Trophoblast cell (in vitro differentiated cells and primary cell): ENCODE measurements around the gene JMJD4.
A peak's percentile ranks its signal among the peaks of the same experiment; 100 is the strongest.

Experiments used
- DNase-seq, 2 donors: peaks; one replicate each; pipeline ENCODE4 v3.0.0-alpha.2; 2016
- H2AFZ ChIP-seq: 2 replicates; pipeline ENCODE4 v1.6.1; 2013; ENCODE audit warnings: low read length, moderate library complexity, mild to moderate bottlenecking; ENCODE audit not compliant: insufficient read depth, poor library complexity
- H2AK5ac ChIP-seq: 2 replicates; pipeline ENCODE4 v1.6.1; 2013; ENCODE audit warnings: mild to moderate bottlenecking, low read length
- H2BK120ac ChIP-seq: 2 replicates; pipeline ENCODE4 v1.6.1; 2013; ENCODE audit warnings: low read length, mild to moderate bottlenecking, moderate library complexity; ENCODE audit not compliant: insufficient read depth, poor library complexity
- H2BK12ac ChIP-seq: 2 replicates; pipeline ENCODE4 v1.6.1; 2013; ENCODE audit warnings: mild to moderate bottlenecking, low read length, moderate library complexity
- H2BK5ac ChIP-seq: 2 replicates; pipeline ENCODE4 v1.6.1; 2013; ENCODE audit warnings: low read length, low read depth, moderate library complexity, mild to moderate bottlenecking; ENCODE audit not compliant: poor library complexity
- H3K14ac ChIP-seq: 2 replicates; pipeline ENCODE4 v1.6.1; 2013; ENCODE audit warnings: mild to moderate bottlenecking, low read length
- H3K18ac ChIP-seq: 2 replicates; pipeline ENCODE4 v1.6.1; 2013; ENCODE audit warnings: mild to moderate bottlenecking, low read length
- H3K23ac ChIP-seq: 2 replicates; pipeline ENCODE4 v1.6.1; 2013; ENCODE audit warnings: low read length
- H3K27ac ChIP-seq: 2 replicates; pipeline ENCODE4 v1.5.1; 2013; ENCODE audit warnings: low read depth, mild to moderate bottlenecking, inconsistent platforms, low read length, moderate library complexity
- H3K27me3 ChIP-seq: 2 replicates; pipeline ENCODE4 v1.6.1; 2013; ENCODE audit warnings: inconsistent platforms, mild to moderate bottlenecking, low read length, moderate library complexity; ENCODE audit not compliant: insufficient read depth
- H3K36me3 ChIP-seq, 2 experiments: 1 replicate in 1 of 2; 2 replicates in 1 of 2; pipeline ENCODE4 v1.6.1; 2013; ENCODE audit warnings: low read length in 2 of 2, mild to moderate bottlenecking in 2 of 2, moderate library complexity in 1 of 2; ENCODE audit not compliant: insufficient read depth in 2 of 2, control insufficient read depth in 1 of 2
- H3K4ac ChIP-seq: 2 replicates; pipeline ENCODE4 v1.6.1; 2013; ENCODE audit warnings: low read depth, mild to moderate bottlenecking, low read length, moderate library complexity
- H3K4me1 ChIP-seq, 2 experiments: 1 replicate in 1 of 2; 2 replicates in 1 of 2; pipeline ENCODE4 v1.6.1; 2013; ENCODE audit warnings: low read length in 2 of 2, mild to moderate bottlenecking in 2 of 2, moderate library complexity in 1 of 2; ENCODE audit not compliant: insufficient read depth in 2 of 2, control insufficient read depth in 1 of 2
- H3K4me2 ChIP-seq: 2 replicates; pipeline ENCODE4 v1.6.1; 2013; ENCODE audit warnings: inconsistent platforms, mild to moderate bottlenecking, low read length, moderate library complexity
- H3K4me3 ChIP-seq: 2 replicates; pipeline ENCODE4 v1.5.1; 2013; ENCODE audit warnings: mild to moderate bottlenecking, low read depth, low read length, inconsistent platforms
- H3K79me1 ChIP-seq: one replicate; pipeline ENCODE4 v1.6.1; 2013; ENCODE audit warnings: low read length
- H3K79me2 ChIP-seq: 2 replicates; pipeline ENCODE4 v1.6.1; 2013; ENCODE audit warnings: low read length, mild to moderate bottlenecking; ENCODE audit not compliant: control insufficient read depth, insufficient read depth, poor library complexity
- H3K9ac ChIP-seq: 2 replicates; pipeline ENCODE4 v1.6.1; 2013; ENCODE audit warnings: mild to moderate bottlenecking, low read length
- H3K9me3 ChIP-seq: 2 replicates; pipeline ENCODE4 v1.6.1; 2013; ENCODE audit warnings: low read depth, mild to moderate bottlenecking, control low read depth, inconsistent platforms, low read length; ENCODE audit not compliant: insufficient read depth
- H4K12ac ChIP-seq: 2 replicates; pipeline ENCODE4 v1.6.1; 2013; ENCODE audit warnings: low read depth, mild to moderate bottlenecking, low read length, moderate library complexity
- H4K8ac ChIP-seq: 2 replicates; pipeline ENCODE4 v1.6.1; 2013; ENCODE audit warnings: low read depth, mild to moderate bottlenecking, low read length, moderate library complexity
- H4K91ac ChIP-seq: one replicate; pipeline ENCODE4 v1.6.1; 2013; ENCODE audit warnings: low read depth, mild to moderate bottlenecking, low read length, moderate library complexity
- WGBS: extraction: QIAGEN DNeasy Blood & Tissue Kit; methylation state at CpG from one replicate; pipeline ENCODE4 v1.1.7; 2013; ENCODE audit warnings: missing lambda C conversion rate; ENCODE audit not compliant: insufficient read length, insufficient coverage; ENCODE audit errors: extremely low coverage; 5-methylcytosine and 5-hydroxymethylcytosine counted together

The JMJD4 gene

DNA sequence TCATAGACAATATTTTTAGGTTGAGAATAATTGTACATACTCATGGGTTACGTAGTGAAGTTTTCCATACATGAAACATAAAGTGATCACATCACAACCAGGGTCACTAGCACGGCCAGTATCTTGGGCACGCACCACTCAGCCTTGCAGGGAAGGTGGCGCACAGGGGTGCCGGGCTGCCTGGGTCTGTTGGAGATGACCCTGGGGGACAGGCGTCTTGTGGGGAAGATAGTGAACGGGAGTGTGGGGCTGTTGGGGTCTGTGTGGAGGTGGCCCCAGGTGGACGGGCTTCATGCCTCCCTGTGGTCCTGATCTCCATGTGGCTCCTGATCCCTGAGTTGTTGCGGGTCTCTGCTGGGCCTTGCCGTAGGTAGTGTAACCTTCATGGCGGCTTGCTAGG, 42.1 kb upstream of the JMJD4 start:
- Histone ChIP-seq H2BK5ac (peak overlapping the region; percentile 18), H3K4me3 (no peak overlapping the region), H3K9ac (peak overlapping the region; percentile 1), H2BK12ac (peak overlapping the region; percentile 67), H4K8ac (peak overlapping the region; percentile 2), H3K18ac (peak overlapping the region; percentile 12), H3K4ac (peak overlapping the region; percentile 1), H3K4me2 (no peak overlapping the region), H2AFZ (no peak overlapping the region), H3K14ac (peak overlapping the region; percentile 12), H3K36me3 (peaks cover 26% of the 10 kb centered on the region in 2 experiments), H4K91ac (peak overlapping the region; percentile 79), H3K4me1 (peaks cover 16 to 29% of the 10 kb centered on the region in 2 experiments), H2BK120ac (peak overlapping the region; percentile 29), H3K27ac (peak overlapping the region; percentile 48), H3K23ac (no peak overlapping the region), H3K79me2 (no peaks in the 10 kb centered on the region), H2AK5ac (peak overlapping the region; percentile 65), H3K79me1 (peaks cover 9% of the 10 kb centered on the region), H3K9me3 (peaks cover 2% of the 10 kb centered on the region), H4K12ac (no peak overlapping the region), H3K27me3 (no peaks in the 10 kb centered on the region)
- no peak for DNase-seq
- no CpG with 5 or more reads among the region's 11 CpGs for WGBS

DNA sequence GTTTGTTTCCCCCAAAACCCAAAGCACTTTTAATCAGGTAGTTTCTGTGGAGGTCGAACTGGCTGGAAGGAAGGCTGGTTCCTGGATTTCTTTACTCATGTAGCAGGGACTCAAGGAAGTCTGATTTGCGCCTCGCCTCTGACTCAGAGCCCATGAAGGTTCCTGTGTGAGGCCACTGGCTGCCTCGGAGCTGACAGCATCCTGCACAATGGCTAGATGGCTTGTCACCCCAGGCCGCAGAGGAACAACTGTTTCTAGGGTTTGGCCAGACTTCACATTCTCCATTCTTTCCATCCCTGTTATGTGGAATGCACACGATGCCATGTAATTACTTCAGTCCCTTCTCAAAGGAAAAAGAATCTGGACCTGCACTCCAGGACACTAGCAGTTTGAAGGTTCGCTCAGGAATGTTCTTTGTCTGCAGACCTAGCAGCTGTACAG, 41.2 kb upstream of the JMJD4 start:
- Histone ChIP-seq H3K18ac (no peak overlapping the region), H3K27me3 (no peaks in the 10 kb centered on the region), H3K9me3 (peaks cover 2% of the 10 kb centered on the region), H3K23ac (no peak overlapping the region), H2BK12ac (no peak overlapping the region), H3K27ac (peak overlapping the region; percentile 86), H3K4ac (no peak overlapping the region), H2BK5ac (peak overlapping the region; percentile 65), H2AK5ac (no peak overlapping the region), H4K91ac (peak overlapping the region; percentile 65), H3K36me3 (peaks cover 24 to 25% of the 10 kb centered on the region in 2 experiments), H2AFZ (no peak overlapping the region), H4K8ac (no peak overlapping the region), H3K79me1 (peaks cover 9% of the 10 kb centered on the region), H3K4me2 (no peak overlapping the region), H4K12ac (no peak overlapping the region), H3K79me2 (no peaks in the 10 kb centered on the region), H3K14ac (no peak overlapping the region), H3K4me1 (peaks cover 16 to 29% of the 10 kb centered on the region in 2 experiments), H3K9ac (no peak overlapping the region), H2BK120ac (peak overlapping the region; percentile 70), H3K4me3 (no peak overlapping the region)
- DNase-seq, result no peak
- no CpG with 5 or more reads among the region's 7 CpGs for WGBS

DNA sequence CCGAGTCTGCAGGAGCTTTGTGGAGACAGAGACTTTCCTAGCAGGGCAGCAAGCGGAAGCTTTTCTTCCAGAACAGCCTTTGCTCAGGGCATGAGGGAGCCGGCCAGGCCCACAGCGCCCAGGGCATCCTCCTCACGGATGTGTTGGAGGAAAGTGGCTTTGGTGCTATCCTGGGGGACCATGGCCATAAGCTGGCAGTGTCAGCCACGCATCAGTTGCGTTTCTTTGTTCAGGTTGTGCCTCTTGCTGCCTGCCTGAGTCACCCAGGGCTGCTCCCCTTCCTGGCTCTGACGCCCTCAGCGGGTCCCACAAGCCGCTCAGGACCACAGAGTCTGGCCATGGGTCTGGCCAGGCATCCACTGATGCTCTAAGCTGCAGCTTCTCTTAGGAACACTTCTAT, 40.7 kb upstream of the JMJD4 start:
- no peaks in the 10 kb centered on the region for H3K27me3 ChIP-seq
- H4K8ac ChIP-seq, result peak overlapping the region; percentile 40
- peak overlapping the region; percentile 44 for H2BK12ac ChIP-seq
- peak overlapping the region; percentile 2 for H3K18ac ChIP-seq
- H2BK120ac ChIP-seq, result peak overlapping the region; percentile 70
- peaks cover 2% of the 10 kb centered on the region for H3K9me3 ChIP-seq
- no peak overlapping the region for H4K12ac ChIP-seq
- H3K79me1 ChIP-seq, result peaks cover 9% of the 10 kb centered on the region
- peaks cover 16 to 29% of the 10 kb centered on the region in 2 experiments for H3K4me1 ChIP-seq
- H3K23ac ChIP-seq, result no peak overlapping the region
- H2AFZ ChIP-seq, result no peak overlapping the region
- H3K9ac ChIP-seq, result no peak overlapping the region
- H3K4me3 ChIP-seq, result no peak overlapping the region
- no peaks in the 10 kb centered on the region for H3K79me2 ChIP-seq
- H3K4me2 ChIP-seq, result no peak overlapping the region
- H2AK5ac ChIP-seq, result peak overlapping the region; percentile 14
- H2BK5ac ChIP-seq, result peak overlapping the region; percentile 65
- peak overlapping the region; percentile 7 for H3K14ac ChIP-seq
- WGBS, result no CpG with 5 or more reads among the region's 10 CpGs
- H3K36me3 ChIP-seq, result peaks cover 24 to 25% of the 10 kb centered on the region in 2 experiments
- H3K4ac ChIP-seq, result peak overlapping the region; percentile 17
- DNase-seq, result no peak
- H4K91ac ChIP-seq, result peak overlapping the region; percentile 65
- H3K27ac ChIP-seq, result peak overlapping the region; percentile 86

DNA sequence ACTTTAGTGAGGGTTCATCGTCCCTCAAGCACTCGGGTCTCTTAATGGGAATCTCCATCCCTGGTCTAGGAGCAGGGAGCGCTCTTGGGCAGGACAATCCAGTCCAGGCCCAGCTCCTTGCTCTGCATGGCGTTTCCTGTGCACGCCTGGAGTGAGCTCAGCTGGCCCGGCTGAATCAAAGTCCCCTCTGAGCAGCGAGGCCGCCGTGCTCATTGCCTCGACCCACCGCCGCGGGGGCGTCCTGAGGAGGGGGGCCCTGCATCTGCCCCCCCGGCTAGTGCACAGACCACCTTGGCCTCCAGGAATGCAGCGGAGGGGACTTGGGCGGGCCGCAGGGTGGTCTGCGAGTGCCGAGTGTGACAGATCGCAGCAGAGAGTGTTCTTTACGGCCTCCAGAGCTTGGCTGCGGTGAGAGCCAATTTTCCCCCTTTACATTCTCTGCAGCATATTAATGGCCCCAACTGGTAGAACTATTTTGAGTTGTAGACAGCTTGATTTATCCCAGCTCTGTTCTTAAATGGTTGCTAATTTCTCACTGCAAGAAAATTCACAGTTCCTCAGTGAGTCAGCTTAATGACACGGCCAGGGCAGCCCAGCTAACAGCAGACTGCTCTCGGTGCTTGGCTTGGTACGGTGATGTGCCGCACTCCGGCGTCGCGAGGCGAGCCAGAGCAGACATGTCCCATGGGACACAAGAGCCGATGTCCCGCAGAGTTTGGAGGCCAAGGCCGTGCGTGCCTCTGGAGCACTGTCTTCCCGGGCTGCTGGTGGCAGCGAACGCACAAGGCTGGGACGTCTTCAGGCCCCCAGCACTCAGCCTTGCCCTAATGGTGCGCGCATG, 39.9 kb upstream of the JMJD4 start:
- no CpG with 5 or more reads among the region's 42 CpGs for WGBS

More for the DNA sequence above, 39.9 kb upstream of the JMJD4 start:
- H3K79me1 ChIP-seq, result peaks cover 9% of the 10 kb centered on the region
- peak overlapping the region; percentile 75 for H2AK5ac ChIP-seq
- peak overlapping the region; percentile 54 for H2BK5ac ChIP-seq
- peak overlapping the region; percentile 82 for H4K91ac ChIP-seq
- H4K12ac ChIP-seq, result no peak overlapping the region
- H3K4ac ChIP-seq, result no peak overlapping the region
- H2BK12ac ChIP-seq, result peak overlapping the region; percentile 74
- H2BK120ac ChIP-seq, result peak overlapping the region; percentile 49
- H3K9ac ChIP-seq, result no peak overlapping the region
- H3K18ac ChIP-seq, result peak overlapping the region; percentile 42
- H3K4me1 ChIP-seq, result peaks cover 16 to 29% of the 10 kb centered on the region in 2 experiments
- H2AFZ ChIP-seq, result no peak overlapping the region
- no peak overlapping the region for H3K4me3 ChIP-seq
- no peaks in the 10 kb centered on the region for H3K79me2 ChIP-seq
- H3K36me3 ChIP-seq, result peaks cover 21 to 23% of the 10 kb centered on the region in 2 experiments
- H4K8ac ChIP-seq, result peak overlapping the region; percentile 33
- no peak overlapping the region for H3K4me2 ChIP-seq
- peak overlapping the region; percentile 63 for H3K14ac ChIP-seq
- H3K27me3 ChIP-seq, result no peaks in the 10 kb centered on the region
- H3K9me3 ChIP-seq, result peaks cover 2% of the 10 kb centered on the region
- no peak overlapping the region for H3K23ac ChIP-seq
- H3K27ac ChIP-seq, result peak overlapping the region; percentile 86
- DNase-seq, result no peak
